Measurements from ENCODE around the gene CCNH. TPM values are rescaled to one million over a fixed set of nuclear protein-coding genes. Genes with fewer than 3 reads are reported as not detected.

CCNH gene
- total RNA-seq, 2 experiments from 2014 or later = 309 to 311 TPM

DNA sequence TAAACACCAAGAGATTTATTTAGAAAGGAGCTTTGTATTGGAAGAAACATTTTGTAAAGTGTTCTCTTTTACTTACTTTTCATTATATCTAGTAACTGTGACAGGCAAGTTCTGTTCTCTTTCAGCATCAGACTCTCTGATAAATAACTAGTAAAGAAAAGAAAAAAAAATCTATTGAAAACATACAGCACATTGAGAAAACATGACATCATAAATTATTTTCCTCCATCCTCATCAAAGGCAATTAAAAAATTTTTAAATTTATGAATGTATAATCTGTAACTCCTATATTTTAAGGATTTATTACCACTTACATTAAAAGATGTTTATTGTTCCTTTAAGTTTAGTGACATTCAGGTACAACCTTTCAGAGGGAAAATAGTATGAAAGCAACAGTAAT is 11.1 kb downstream of the CCNH start:
- Histone ChIP-seq H3K4me1 (ENCODE audit: insufficient read depth, low read length) (no peaks in the 10 kb centered on the region), H3K9me3 (ENCODE audit: control insufficient read depth in 1 of 2, insufficient read depth in 1 of 2, low read length in 2 of 2) (no peaks in the 10 kb centered on the region), H3K4me3 (ENCODE audit: low read length) (no peak overlapping the region), H3K36me3 (ENCODE audit: insufficient read depth, low read length) (peaks cover 88% of the 10 kb centered on the region), H3K27ac (ENCODE audit: low read depth in 1 of 2, low read length in 2 of 2) (no peak overlapping the region), H3K27me3 (ENCODE audit: control insufficient read depth in 1 of 2, insufficient read depth in 2 of 2, low read length in 2 of 2) (no peaks in the 10 kb centered on the region)
- no peaks in the 10 kb centered on the region for H3K9me3 Mint-ChIP-seq
- ATAC-seq (ENCODE audit: poor library complexity) (no peak), DNase-seq (no peak)
- peaks cover 97% of the 10 kb centered on the region for H3K36me3 Mint-ChIP-seq (ENCODE audit: low read depth)
- ChIA-PET CTCF (no interaction called here), POLR2A (interaction anchor here (0.6 to 6.9 kb wide), 4 partner anchors 10 to 121 kb away, joined by 3 to 37 read pairs (median 4); partner anchors contain the start of gene CCNH)
- H3K4me3 Mint-ChIP-seq = no peak overlapping the region
- peak overlapping the region; percentile 37 for H3K27ac Mint-ChIP-seq
- TF ChIP-seq, protein P1, sequence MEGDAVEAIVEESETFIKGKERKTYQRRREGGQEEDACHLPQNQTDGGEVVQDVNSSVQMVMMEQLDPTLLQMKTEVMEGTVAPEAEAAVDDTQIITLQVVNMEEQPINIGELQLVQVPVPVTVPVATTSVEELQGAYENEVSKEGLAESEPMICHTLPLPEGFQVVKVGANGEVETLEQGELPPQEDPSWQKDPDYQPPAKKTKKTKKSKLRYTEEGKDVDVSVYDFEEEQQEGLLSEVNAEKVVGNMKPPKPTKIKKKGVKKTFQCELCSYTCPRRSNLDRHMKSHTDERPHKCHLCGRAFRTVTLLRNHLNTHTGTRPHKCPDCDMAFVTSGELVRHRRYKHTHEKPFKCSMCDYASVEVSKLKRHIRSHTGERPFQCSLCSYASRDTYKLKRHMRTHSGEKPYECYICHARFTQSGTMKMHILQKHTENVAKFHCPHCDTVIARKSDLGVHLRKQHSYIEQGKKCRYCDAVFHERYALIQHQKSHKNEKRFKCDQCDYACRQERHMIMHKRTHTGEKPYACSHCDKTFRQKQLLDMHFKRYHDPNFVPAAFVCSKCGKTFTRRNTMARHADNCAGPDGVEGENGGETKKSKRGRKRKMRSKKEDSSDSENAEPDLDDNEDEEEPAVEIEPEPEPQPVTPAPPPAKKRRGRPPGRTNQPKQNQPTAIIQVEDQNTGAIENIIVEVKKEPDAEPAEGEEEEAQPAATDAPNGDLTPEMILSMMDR (IDR thresholded peaks at IDR 0.05) = no peak
- peaks cover 57% of the 10 kb centered on the region for H3K4me1 Mint-ChIP-seq (ENCODE audit: low read depth)
- intact Hi-C loops (cut with DNase I, micrococcal nuclease) = loop anchor here (1.0 to 5.0 kb wide), 3 partner anchors 10 to 519 kb away; no protein-coding TSS in a partner anchor
- no peaks in the 10 kb centered on the region for H3K27me3 Mint-ChIP-seq

DNA sequence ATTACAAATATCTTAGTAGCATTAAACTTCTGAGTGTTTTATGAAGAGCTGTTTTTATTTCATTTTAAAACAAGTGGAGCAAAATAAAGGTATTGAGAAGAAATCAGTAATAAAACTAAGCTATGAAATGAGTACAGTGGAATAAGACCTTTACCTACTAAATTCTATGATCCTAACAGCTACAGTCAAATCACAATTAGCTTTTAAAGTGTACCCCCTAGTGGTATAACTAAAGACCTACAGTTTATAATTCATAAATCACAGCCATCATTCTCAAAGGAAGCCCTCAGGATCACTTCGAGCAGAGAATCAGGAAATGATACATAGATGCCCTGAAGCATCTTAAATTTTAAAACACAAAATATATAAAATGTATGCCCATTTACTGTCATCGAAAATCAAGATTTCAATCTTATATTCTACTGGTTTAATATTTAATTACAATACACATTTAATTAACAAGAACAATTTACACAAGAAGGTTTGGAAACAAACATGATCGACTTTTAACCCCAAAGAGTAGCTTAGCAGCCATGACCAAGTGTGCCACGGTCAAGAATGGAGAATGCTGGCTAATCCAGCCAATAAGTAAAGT is 12.3 kb downstream of the CCNH start:
- no peaks in the 10 kb centered on the region for H3K9me3 Mint-ChIP-seq
- TF ChIP-seq, protein P1 (IDR thresholded peaks at IDR 0.05) = peak; percentile 82
- intact Hi-C loops (cut with DNase I, micrococcal nuclease) = loop anchor here (5.0 kb wide), 2 partner anchors 413 to 518 kb away; no protein-coding TSS in a partner anchor
- ATAC-seq (ENCODE audit: poor library complexity) (peak; percentile 81), DNase-seq (peak in 3 of 14 experiments; percentile 57 to 69 (median 60))
- no peaks in the 10 kb centered on the region for H3K27me3 Mint-ChIP-seq
- Histone ChIP-seq H3K4me3 (ENCODE audit: low read length) (no peak overlapping the region), H3K9me3 (ENCODE audit: control insufficient read depth in 1 of 2, insufficient read depth in 1 of 2, low read length in 2 of 2) (no peaks in the 10 kb centered on the region), H3K4me1 (ENCODE audit: insufficient read depth, low read length) (no peaks in the 10 kb centered on the region), H3K27me3 (ENCODE audit: control insufficient read depth in 1 of 2, insufficient read depth in 2 of 2, low read length in 2 of 2) (no peaks in the 10 kb centered on the region), H3K27ac (ENCODE audit: low read depth in 1 of 2, low read length in 2 of 2) (no peak overlapping the region), H3K36me3 (ENCODE audit: insufficient read depth, low read length) (peaks cover 87% of the 10 kb centered on the region)
- ChIA-PET CTCF (interaction anchor here (0.6 to 2.4 kb wide), 10 partner anchors 8 to 430 kb away, joined by 3 to 16 read pairs (median 5); partner anchors contain the start of genes CCNH and RASA1), POLR2A (interaction anchor here (0.5 to 6.9 kb wide), 7 partner anchors 11 to 520 kb away, joined by 3 to 37 read pairs (median 4); partner anchors contain the start of gene CCNH)
- no peak overlapping the region for H3K4me3 Mint-ChIP-seq
- peaks cover 49% of the 10 kb centered on the region for H3K4me1 Mint-ChIP-seq (ENCODE audit: low read depth)
- H3K27ac Mint-ChIP-seq = peak overlapping the region; percentile 4
- H3K36me3 Mint-ChIP-seq (ENCODE audit: low read depth) = peaks cover 96% of the 10 kb centered on the region

DNA sequence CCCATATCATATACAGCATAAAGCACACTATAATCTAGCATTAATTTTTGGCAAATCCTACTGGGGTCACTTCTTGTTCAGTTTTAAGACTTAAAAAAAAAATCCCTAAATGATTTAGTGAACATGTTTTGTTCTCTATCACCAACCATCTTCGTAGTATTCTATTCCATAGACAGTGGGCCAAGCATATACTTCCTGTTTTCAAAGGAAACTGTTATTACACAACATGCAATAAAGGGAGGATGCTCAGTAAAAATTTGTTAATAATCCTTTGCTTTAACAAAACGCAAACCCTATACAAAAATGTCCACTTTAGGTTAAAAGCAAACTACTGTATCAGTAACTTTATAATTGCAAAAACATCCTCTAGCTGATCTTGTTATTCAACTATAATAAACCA is 13.0 kb downstream of the CCNH start:
- no peak for ATAC-seq (ENCODE audit: poor library complexity)
- no peaks in the 10 kb centered on the region for H3K4me1 ChIP-seq (ENCODE audit: insufficient read depth, low read length)
- Mint-ChIP-seq H3K36me3 (ENCODE audit: low read depth) (peaks cover 96% of the 10 kb centered on the region), H3K27me3 (no peaks in the 10 kb centered on the region), H3K9me3 (no peaks in the 10 kb centered on the region), H3K27ac (peak overlapping the region; percentile 4), H3K4me3 (no peak overlapping the region), H3K4me1 (ENCODE audit: low read depth) (peaks cover 51% of the 10 kb centered on the region)
- intact Hi-C loops (cut with DNase I, micrococcal nuclease) = loop anchor here (5.0 to 10.0 kb wide), 5 partner anchors 132 to 517 kb away; partner anchors contain the start of gene RASA1 (in 2 of the 2)
- H3K9me3 ChIP-seq (ENCODE audit: control insufficient read depth in 1 of 2, insufficient read depth in 1 of 2, low read length in 2 of 2) = no peaks in the 10 kb centered on the region
- no peaks in the 10 kb centered on the region for H3K27me3 ChIP-seq (ENCODE audit: control insufficient read depth in 1 of 2, insufficient read depth in 2 of 2, low read length in 2 of 2)
- peak in 1 of 14 experiments; percentile 30 for DNase-seq
- no peak overlapping the region for H3K27ac ChIP-seq (ENCODE audit: low read depth in 1 of 2, low read length in 2 of 2)
- ChIA-PET POLR2A (interaction anchor here (0.5 to 6.9 kb wide), 5 partner anchors 12 to 519 kb away, joined by 3 to 37 read pairs (median 4); partner anchors contain the start of gene CCNH), CTCF (interaction anchor here (0.6 to 2.4 kb wide), 10 partner anchors 8 to 429 kb away, joined by 3 to 16 read pairs (median 5); partner anchors contain the start of genes CCNH and RASA1)
- H3K36me3 ChIP-seq (ENCODE audit: insufficient read depth, low read length) = peaks cover 87% of the 10 kb centered on the region
- H3K4me3 ChIP-seq (ENCODE audit: low read length) = no peak overlapping the region
- TF ChIP-seq, protein P1 (IDR thresholded peaks at IDR 0.05) = no peak

All from CD4-positive, alpha-beta T cell (primary cell).